GM12878 (cell line): ENCODE results near the gene TAPBPL. TPM values are rescaled to one million over a fixed set of nuclear protein-coding genes. Genes with fewer than 3 reads are reported as not detected.

ENCODE experiments used
- ATF7 ChIP-seq: fragments of 450-650 bp; IDR thresholded peaks from 2 replicates; pipeline ENCODE4 v1.6.1; 2016; ENCODE audit warnings: low read depth, mild to moderate bottlenecking
- CBFB ChIP-seq: IDR thresholded peaks from 2 replicates; pipeline ENCODE4 v1.6.1; 2016; ENCODE audit warnings: antibody characterized with exemption, low read depth
- ELK1 ChIP-seq: IDR thresholded peaks from 2 replicates; pipeline ENCODE4 v1.6.1; 2012; ENCODE audit warnings: low read depth, low read length, improper control_type of control experiment
- GATAD2B ChIP-seq: fragments of 450-650 bp; conservative IDR thresholded peaks from 2 replicates; pipeline ENCODE4 v1.6.1; 2017; ENCODE audit warnings: low read depth, mild to moderate bottlenecking, moderate library complexity
- HCFC1 ChIP-seq: fragments of 150-350 bp; IDR thresholded peaks from 2 replicates; pipeline ENCODE4 v1.6.1; 2014; ENCODE audit warnings: low read length
- HDGF ChIP-seq: fragments of 450-650 bp; IDR thresholded peaks from 2 replicates; pipeline ENCODE4 v1.6.1; 2016; ENCODE audit warnings: antibody characterized with exemption
- IRF4 ChIP-seq: IDR thresholded peaks from 2 replicates; pipeline ENCODE4 v1.6.1; 2011; ENCODE audit warnings: low read depth, low read length
- JUNB ChIP-seq: IDR thresholded peaks from 2 replicates; pipeline ENCODE4 v1.6.1; 2016; ENCODE audit warnings: antibody characterized with exemption, mild to moderate bottlenecking
- NBN ChIP-seq: fragments of 450-650 bp; IDR thresholded peaks from 2 replicates; pipeline ENCODE4 v1.6.1; 2016
- PAX8 ChIP-seq: fragments of 450-650 bp; IDR thresholded peaks from 2 replicates; pipeline ENCODE4 v1.6.1; 2017; ENCODE audit warnings: mild to moderate bottlenecking, moderate library complexity
- PBX3 ChIP-seq: IDR thresholded peaks from 2 replicates; pipeline ENCODE4 v1.6.1; 2011; ENCODE audit warnings: mild to moderate bottlenecking, low read depth, low read length, moderate library complexity; ENCODE audit not compliant: insufficient replicate concordance
- PML ChIP-seq: IDR thresholded peaks from 2 replicates; pipeline ENCODE4 v1.6.1; 2012; ENCODE audit warnings: low read length, inconsistent platforms
- POU2F2 ChIP-seq: IDR thresholded peaks from 3 replicates; pipeline ENCODE4 v1.6.1; 2011; ENCODE audit warnings: low read depth, mild to moderate bottlenecking, low read length, borderline replicate concordance
- RFX5 ChIP-seq: IDR thresholded peaks from 2 replicates; pipeline ENCODE4 v1.6.1; 2011; ENCODE audit warnings: low read depth, low read length, improper control_type of control experiment
- SMC3 ChIP-seq: IDR thresholded peaks from 2 replicates; pipeline ENCODE4 v1.6.1; 2011; ENCODE audit warnings: low read length, improper control_type of control experiment, borderline replicate concordance
- SREBF1 ChIP-seq: IDR thresholded peaks from 2 replicates; pipeline ENCODE4 v1.6.1; 2012; ENCODE audit warnings: mild to moderate bottlenecking, low read length
- STAT1 ChIP-seq: fragments of 450-650 bp; conservative IDR thresholded peaks from 2 replicates; pipeline ENCODE4 v1.6.1; 2014; ENCODE audit warnings: antibody characterized with exemption, mild to moderate bottlenecking
- TAF1 ChIP-seq: IDR thresholded peaks from 2 replicates; pipeline ENCODE4 v1.6.1; 2011; ENCODE audit warnings: mild to moderate bottlenecking, low read depth, low read length, borderline replicate concordance
- YBX1 ChIP-seq: fragments of 450-650 bp; IDR thresholded peaks from 2 replicates; pipeline ENCODE4 v1.6.1; 2016; ENCODE audit warnings: antibody characterized with exemption
- ZBED1 ChIP-seq: IDR thresholded peaks from 2 replicates; pipeline ENCODE4 v1.6.1; 2016; ENCODE audit warnings: borderline replicate concordance
- ZNF207 ChIP-seq: fragments of 450-650 bp; IDR thresholded peaks from 2 replicates; pipeline ENCODE4 v1.6.1; 2014; ENCODE audit warnings: antibody characterized with exemption, mild to moderate bottlenecking, borderline replicate concordance
- polyA plus RNA-seq, 11 experiments: library from polyadenylated mRNA; depleted of rRNA in 4 of 11; unstranded in 6 of 11; stranded (reverse) in 5 of 11; fragments of >200 nt; fragmentation: Nextera tagmentation in 4 of 11; fragmentation: Illumina TruSeq in 1 of 11; extraction: Ambion mirVana in 4 of 11; extraction: Trizol in 1 of 11; gene quantifications; 1 replicate in 1 of 11; 2 replicates in 10 of 11; pipeline versions ENCODE4 v1.2.1 to v1.2.3, GENCODE V29; 2011 to 2016; ENCODE audit warnings: inconsistent platforms in 2 of 11, missing spikeins in 2 of 11, low read depth in 1 of 11
- total RNA-seq, 4 experiments: library from RNA; depleted of rRNA in 3 of 4; stranded (reverse); fragments of >200 nt in 3 of 4; fragmentation: Illumina TruSeq in 1 of 4; extraction: Trizol in 1 of 4; gene quantifications; 2 replicates each; pipeline versions ENCODE4 v1.2.1 to v1.2.3, GENCODE V29; 2013 to 2021
- TF ChIP-seq, protein P1 (sequence below): fragments of 450-650 bp; conservative IDR thresholded peaks from 2 replicates; pipeline ENCODE4 v1.6.1; 2017; ENCODE audit warnings: mild to moderate bottlenecking, moderate library complexity
- TF ChIP-seq, protein P2 (sequence below), 3 experiments: IDR thresholded peaks in 2 of 3; conservative IDR thresholded peaks in 1 of 3; 2 replicates each; pipeline ENCODE4 v1.5.1; 2011; ENCODE audit warnings: low read depth in 3 of 3, low read length in 3 of 3, mild to moderate bottlenecking in 3 of 3, control low read depth in 2 of 3, moderate library complexity in 2 of 3, inconsistent platforms in 1 of 3, mixed read lengths in 1 of 3; ENCODE audit not compliant: control insufficient read depth in 2 of 3, insufficient read depth in 1 of 3; ENCODE audit errors: extremely low read depth in 1 of 3
- TF ChIP-seq, protein P3 (sequence below): fragments of 450-650 bp; IDR thresholded peaks from 2 replicates; pipeline ENCODE4 v1.6.1; 2016; ENCODE audit warnings: mild to moderate bottlenecking

The TAPBPL gene
- total and polyA plus RNA-seq, 10 of the 15 experiments (the other 5 are each of a cell fraction or from before 2014, with no cell fraction given) = 12.4 to 45.0 (median 29.9) TPM

DNA sequence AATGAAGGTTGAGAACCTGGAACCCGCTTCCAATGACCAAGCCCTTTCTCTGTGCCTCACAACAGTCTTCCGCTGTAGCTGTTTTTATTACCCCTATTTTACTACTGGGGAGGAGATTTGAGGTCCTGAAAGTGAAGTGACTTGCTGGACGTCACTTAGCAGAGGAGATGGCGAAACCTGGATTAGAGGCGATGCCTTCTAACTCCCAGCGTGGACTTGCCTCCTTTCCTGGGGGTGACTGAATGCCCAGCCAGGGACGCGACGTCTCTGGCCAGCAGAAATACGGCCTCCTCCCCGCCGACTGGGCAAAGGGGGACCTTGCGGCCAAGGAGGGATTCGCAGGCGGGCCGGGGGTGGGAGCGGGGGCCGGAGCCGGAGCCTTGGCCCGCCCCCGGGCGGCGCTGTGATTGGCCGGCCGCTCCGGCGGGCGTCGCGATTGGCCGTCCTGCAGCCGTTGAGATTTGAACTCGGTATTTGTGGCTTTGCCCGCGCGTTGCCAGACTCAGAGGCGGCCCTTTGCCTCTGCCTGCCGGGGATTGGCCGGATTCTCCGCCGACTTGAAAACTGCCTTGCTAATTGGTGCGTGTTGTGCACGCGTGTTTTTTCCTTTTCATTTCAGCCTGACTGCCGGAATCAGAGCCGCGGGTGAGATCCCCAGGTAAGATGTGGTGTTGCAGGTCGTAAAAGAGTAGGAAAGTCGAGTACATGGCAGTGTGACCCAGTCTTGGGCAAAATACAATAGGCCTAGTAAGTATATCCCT lies 41.8 kb downstream of the TAPBPL start, which contains the start of gene NCAPD2 (continued):
- TF ChIP-seq PBX3 = peak; percentile 70
- TF ChIP-seq IRF4 = 0 out of 2 replicates have a peak, but pooled peaks have one; percentile 1
- 0 out of 2 replicates have a peak, but pooled peaks have one; percentile 7 for TF ChIP-seq ZBED1
- no peak for TF ChIP-seq JUNB
- TF ChIP-seq GATAD2B = 0 out of 2 replicates have a peak, but pooled peaks have one; percentile 58
- TF ChIP-seq POU2F2 = peak; percentile 29; the same call in 2 of the 3 replicates
- TF ChIP-seq CBFB = peak; percentile 61; the same call in 1 of the 2 replicates
- TF ChIP-seq SMC3 = peak; percentile 25; the same call in 1 of the 2 replicates
- TF ChIP-seq HCFC1 = peak; percentile 29; the same call in 1 of the 2 replicates
- peak; percentile 37; the same call in 1 of the 2 replicates for TF ChIP-seq NBN
- TF ChIP-seq YBX1 = no peak
- 0 out of 2 replicates have a peak, but pooled peaks have one; percentile 5 for TF ChIP-seq ELK1
- no peak; the same call in none of the 2 replicates for TF ChIP-seq ATF7
- TF ChIP-seq, protein P1, sequence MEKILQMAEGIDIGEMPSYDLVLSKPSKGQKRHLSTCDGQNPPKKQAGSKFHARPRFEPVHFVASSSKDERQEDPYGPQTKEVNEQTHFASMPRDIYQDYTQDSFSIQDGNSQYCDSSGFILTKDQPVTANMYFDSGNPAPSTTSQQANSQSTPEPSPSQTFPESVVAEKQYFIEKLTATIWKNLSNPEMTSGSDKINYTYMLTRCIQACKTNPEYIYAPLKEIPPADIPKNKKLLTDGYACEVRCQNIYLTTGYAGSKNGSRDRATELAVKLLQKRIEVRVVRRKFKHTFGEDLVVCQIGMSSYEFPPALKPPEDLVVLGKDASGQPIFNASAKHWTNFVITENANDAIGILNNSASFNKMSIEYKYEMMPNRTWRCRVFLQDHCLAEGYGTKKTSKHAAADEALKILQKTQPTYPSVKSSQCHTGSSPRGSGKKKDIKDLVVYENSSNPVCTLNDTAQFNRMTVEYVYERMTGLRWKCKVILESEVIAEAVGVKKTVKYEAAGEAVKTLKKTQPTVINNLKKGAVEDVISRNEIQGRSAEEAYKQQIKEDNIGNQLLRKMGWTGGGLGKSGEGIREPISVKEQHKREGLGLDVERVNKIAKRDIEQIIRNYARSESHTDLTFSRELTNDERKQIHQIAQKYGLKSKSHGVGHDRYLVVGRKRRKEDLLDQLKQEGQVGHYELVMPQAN = peak; percentile 93
- peak; percentile 78 for TF ChIP-seq TAF1
- no peak for TF ChIP-seq HDGF
- 0 out of 2 replicates have a peak, but pooled peaks have one; percentile 43 for TF ChIP-seq STAT1
- peak; percentile 63 for TF ChIP-seq ZNF207
- TF ChIP-seq, protein P2, sequence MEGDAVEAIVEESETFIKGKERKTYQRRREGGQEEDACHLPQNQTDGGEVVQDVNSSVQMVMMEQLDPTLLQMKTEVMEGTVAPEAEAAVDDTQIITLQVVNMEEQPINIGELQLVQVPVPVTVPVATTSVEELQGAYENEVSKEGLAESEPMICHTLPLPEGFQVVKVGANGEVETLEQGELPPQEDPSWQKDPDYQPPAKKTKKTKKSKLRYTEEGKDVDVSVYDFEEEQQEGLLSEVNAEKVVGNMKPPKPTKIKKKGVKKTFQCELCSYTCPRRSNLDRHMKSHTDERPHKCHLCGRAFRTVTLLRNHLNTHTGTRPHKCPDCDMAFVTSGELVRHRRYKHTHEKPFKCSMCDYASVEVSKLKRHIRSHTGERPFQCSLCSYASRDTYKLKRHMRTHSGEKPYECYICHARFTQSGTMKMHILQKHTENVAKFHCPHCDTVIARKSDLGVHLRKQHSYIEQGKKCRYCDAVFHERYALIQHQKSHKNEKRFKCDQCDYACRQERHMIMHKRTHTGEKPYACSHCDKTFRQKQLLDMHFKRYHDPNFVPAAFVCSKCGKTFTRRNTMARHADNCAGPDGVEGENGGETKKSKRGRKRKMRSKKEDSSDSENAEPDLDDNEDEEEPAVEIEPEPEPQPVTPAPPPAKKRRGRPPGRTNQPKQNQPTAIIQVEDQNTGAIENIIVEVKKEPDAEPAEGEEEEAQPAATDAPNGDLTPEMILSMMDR (IDR thresholded peaks at IDR 0.05 in 2 of 3, conservative IDR thresholded peaks at IDR 0.05 in 1 of 3; ENCODE audit: control insufficient read depth in 2 of 3, extremely low read depth in 1 of 3, insufficient read depth in 1 of 3, low read depth in 3 of 3, low read length in 3 of 3) = peak in 2 of 3 experiments; percentile 2 to 25; a peak in 1 of 6 replicates
- TF ChIP-seq, protein P3, sequence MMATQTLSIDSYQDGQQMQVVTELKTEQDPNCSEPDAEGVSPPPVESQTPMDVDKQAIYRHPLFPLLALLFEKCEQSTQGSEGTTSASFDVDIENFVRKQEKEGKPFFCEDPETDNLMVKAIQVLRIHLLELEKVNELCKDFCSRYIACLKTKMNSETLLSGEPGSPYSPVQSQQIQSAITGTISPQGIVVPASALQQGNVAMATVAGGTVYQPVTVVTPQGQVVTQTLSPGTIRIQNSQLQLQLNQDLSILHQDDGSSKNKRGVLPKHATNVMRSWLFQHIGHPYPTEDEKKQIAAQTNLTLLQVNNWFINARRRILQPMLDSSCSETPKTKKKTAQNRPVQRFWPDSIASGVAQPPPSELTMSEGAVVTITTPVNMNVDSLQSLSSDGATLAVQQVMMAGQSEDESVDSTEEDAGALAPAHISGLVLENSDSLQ = peak; percentile 88
- 0 out of 2 replicates have a peak, but pooled peaks have one; percentile 45 for TF ChIP-seq RFX5
- no peak for TF ChIP-seq SREBF1
- no peak; the same call in 1 of the 2 replicates for TF ChIP-seq PAX8
- TF ChIP-seq PML = peak; percentile 85; the same call in 1 of the 2 replicates
